GM23338 (cell line): ENCODE measurements around the gene KCNT2. TPM values are rescaled to one million over a fixed set of nuclear protein-coding genes. Genes with fewer than 3 reads are reported as not detected.

ENCODE experiments used
- ATAC-seq: fragments of 200-7000 bp; cut with Tn5 transposase; 3 replicates; pipeline ENCODE4 v1.9.1; 2020
- DNase-seq: peaks from one replicate; pipeline ENCODE4 v3.0.0-alpha.2; 2015; ENCODE audit warnings: low spot score
- H2AFZ ChIP-seq: fragments of 200-600 bp; sonication (generic); 2 replicates; pipeline ENCODE4 v1.8.0; 2016; ENCODE audit warnings: antibody characterized with exemption, mild to moderate bottlenecking, moderate library complexity
- H3F3A ChIP-seq: fragments of 200-600 bp; sonication (generic); replicated peaks from 2 replicates; pipeline ENCODE4 v1.8.0; 2017; ENCODE audit warnings: antibody characterized with exemption, mixed run types, low read depth
- H3K27ac ChIP-seq: fragments of 200-600 bp; sonication (generic); 2 replicates; pipeline ENCODE4 v1.6.1; 2016; ENCODE audit warnings: low read depth
- H3K27me3 ChIP-seq: fragments of 200-600 bp; sonication (generic); 2 replicates; pipeline ENCODE4 v1.8.0; 2016; ENCODE audit warnings: mild to moderate bottlenecking, mixed run types, moderate library complexity; ENCODE audit not compliant: insufficient read depth
- H3K36me3 ChIP-seq: fragments of 200-600 bp; sonication (generic); 2 replicates; pipeline ENCODE4 v1.8.0; 2016; ENCODE audit warnings: mild to moderate bottlenecking; ENCODE audit not compliant: insufficient read depth
- H3K4me1 ChIP-seq: fragments of 200-600 bp; sonication (generic); 2 replicates; pipeline ENCODE4 v1.8.0; 2016; ENCODE audit warnings: mild to moderate bottlenecking, moderate library complexity; ENCODE audit not compliant: insufficient read depth
- H3K4me2 ChIP-seq: fragments of 200-600 bp; sonication (generic); 2 replicates; pipeline ENCODE4 v1.7.1; 2017; ENCODE audit warnings: mixed run types
- H3K4me3 ChIP-seq: fragments of 200-600 bp; sonication (generic); 2 replicates; pipeline ENCODE4 v1.6.1; 2016; ENCODE audit warnings: mixed run types
- H3K79me2 ChIP-seq: fragments of 200-600 bp; sonication (generic); replicated peaks from 2 replicates; pipeline ENCODE4 v1.8.0; 2017; ENCODE audit warnings: mild to moderate bottlenecking; ENCODE audit not compliant: insufficient read depth
- H3K9me2 ChIP-seq: fragments of 200-600 bp; sonication (generic); 2 replicates; pipeline ENCODE4 v1.8.0; 2017; ENCODE audit not compliant: insufficient read depth
- H4K20me1 ChIP-seq: fragments of 200-600 bp; sonication (generic); replicated peaks from 2 replicates; pipeline ENCODE4 v1.8.0; 2017; ENCODE audit warnings: mild to moderate bottlenecking; ENCODE audit not compliant: insufficient read depth
- H3K27ac Mint-ChIP-seq: 2 replicates; pipeline ENCODE4 v1.8.0; 2020; ENCODE audit warnings: inconsistent platforms, mild to moderate bottlenecking, moderate library complexity, mixed read lengths
- H3K27me3 Mint-ChIP-seq: 3 replicates; pipeline ENCODE4 v1.8.0; 2022; ENCODE audit warnings: low read depth, mild to moderate bottlenecking, moderate library complexity, mixed read lengths, inconsistent platforms; ENCODE audit not compliant: insufficient read depth, poor library complexity
- H3K36me3 Mint-ChIP-seq: 3 replicates; pipeline ENCODE4 v1.8.0; 2021; ENCODE audit warnings: low read depth, mild to moderate bottlenecking, inconsistent platforms, moderate library complexity, mixed read lengths
- H3K4me1 Mint-ChIP-seq: 3 replicates; pipeline ENCODE4 v1.8.0; 2020; ENCODE audit warnings: mild to moderate bottlenecking, inconsistent platforms, mixed read lengths
- H3K4me3 Mint-ChIP-seq: 3 replicates; pipeline ENCODE4 v1.8.0; 2021; ENCODE audit warnings: moderate library complexity, mild to moderate bottlenecking, inconsistent platforms, mixed read lengths
- H3K9me3 Mint-ChIP-seq: 3 replicates; pipeline ENCODE4 v1.8.0; 2020; ENCODE audit warnings: moderate library complexity, mild to moderate bottlenecking, inconsistent platforms, mixed read lengths
- CREB1 ChIP-seq: fragments of 250-450 bp; sonication (Bioruptor Pico); IDR thresholded peaks from 2 replicates; pipeline ENCODE4 v1.5.0; 2020; ENCODE audit warnings: low read depth, mild to moderate bottlenecking, moderate library complexity
- EZH2 ChIP-seq: fragments of 200-600 bp; sonication (generic); IDR thresholded peaks from one replicate; pipeline ENCODE4 v1.8.0; 2017; ENCODE audit warnings: antibody characterized with exemption, mild to moderate bottlenecking, low read depth; ENCODE audit not compliant: unreplicated experiment
- EZH2phosphoT487 ChIP-seq: fragments of 200-600 bp; sonication (generic); IDR thresholded peaks from one replicate; pipeline ENCODE4 v1.8.1; 2018; ENCODE audit warnings: antibody characterized with exemption; ENCODE audit not compliant: unreplicated experiment
- JUNB ChIP-seq: IDR thresholded peaks from one replicate; pipeline ENCODE4 v1.6.1; 2016; ENCODE audit warnings: antibody characterized with exemption; ENCODE audit not compliant: unreplicated experiment
- NANOG ChIP-seq: IDR thresholded peaks from 2 replicates; pipeline ENCODE4 v1.6.1; 2016; ENCODE audit warnings: antibody characterized with exemption, borderline replicate concordance
- POLR2AphosphoS5 ChIP-seq: IDR thresholded peaks from 2 replicates; pipeline ENCODE4 v1.6.1; 2016; ENCODE audit warnings: antibody characterized with exemption, low read depth
- STAT1 ChIP-seq: IDR thresholded peaks from one replicate; pipeline ENCODE4 v1.6.1; 2016; ENCODE audit warnings: antibody characterized with exemption; ENCODE audit not compliant: unreplicated experiment
- ZNF114 ChIP-seq: fragments of 250-450 bp; sonication (Bioruptor Pico); IDR thresholded peaks from 2 replicates; pipeline ENCODE4 v1.5.0; 2020; ENCODE audit warnings: mild to moderate bottlenecking, moderate library complexity
- ZNF331 ChIP-seq: fragments of 250-450 bp; sonication (Bioruptor Pico); IDR thresholded peaks from 2 replicates; pipeline ENCODE4 v1.5.0; 2020; ENCODE audit warnings: low read depth, mild to moderate bottlenecking, moderate library complexity
- polyA plus RNA-seq: library from polyadenylated mRNA; unstranded; fragments of >200 nt; fragmentation: Nextera tagmentation; extraction: Ambion mirVana; gene quantifications from 2 replicates; pipeline ENCODE4 v1.2.1, GENCODE V29; 2016
- total RNA-seq: library from RNA; depleted of rRNA; stranded (reverse); fragments of >200 nt; shearing (Covaris generic); gene quantifications from 2 replicates; pipeline ENCODE4 v1.2.3, GENCODE V29; 2014
- TF ChIP-seq, protein P1 (sequence below): fragments of 250-450 bp; sonication (Bioruptor Pico); IDR thresholded peaks from 2 replicates; pipeline ENCODE4 v1.5.0; 2020; ENCODE audit warnings: mild to moderate bottlenecking, moderate library complexity
- TF ChIP-seq, protein P2 (sequence below): IDR thresholded peaks from one replicate; pipeline ENCODE4 v1.6.1; 2018; ENCODE audit warnings: antibody characterized with exemption; ENCODE audit not compliant: unreplicated experiment
- TF ChIP-seq, protein P3 (sequence below): IDR thresholded peaks from 2 replicates; pipeline ENCODE4 v1.6.1; 2016; ENCODE audit warnings: antibody characterized with exemption
- TF ChIP-seq, protein P4 (sequence below), 2 experiments: fragments of 200-600 bp in 1 of 2; sonication (generic) in 1 of 2; conservative IDR thresholded peaks; 2 replicates each; pipeline versions ENCODE4 v1.5.1 to v1.6.1; 2016 to 2017; ENCODE audit warnings: antibody characterized with exemption in 2 of 2, low read depth in 2 of 2, mild to moderate bottlenecking in 2 of 2, moderate library complexity in 1 of 2

The KCNT2 gene
- total and polyA plus RNA-seq, 2 experiments from 2014 or later: 5.4 to 13.4 TPM

DNA sequence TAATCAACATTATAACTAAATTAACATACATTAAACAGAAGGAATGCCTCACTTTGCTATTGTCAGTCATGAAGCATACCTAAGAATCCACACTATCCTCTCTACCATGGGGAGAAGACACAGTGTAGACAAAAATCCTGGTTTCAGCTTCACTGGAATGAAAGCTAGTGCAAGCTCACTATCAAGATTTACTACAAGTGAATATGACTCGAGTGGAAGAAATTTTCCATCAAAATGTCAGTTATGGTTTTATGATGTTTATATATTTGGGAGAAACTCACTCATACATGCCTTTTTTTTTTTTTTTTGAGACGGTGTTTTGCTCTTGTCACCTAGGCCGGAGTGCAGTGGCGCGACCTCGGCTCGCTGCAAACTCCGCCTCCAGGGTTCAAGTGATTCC lies 424.3 kb downstream of the KCNT2 start:
- no peak for ATAC-seq
- Histone ChIP-seq H3K79me2 (no peaks in the 10 kb centered on the region), H3K4me3 (no peak overlapping the region), H3K27ac (no peak overlapping the region), H3F3A (no peaks in the 10 kb centered on the region), H3K4me2 (no peak overlapping the region), H3K9me2 (no peaks in the 10 kb centered on the region), H3K4me1 (no peaks in the 10 kb centered on the region), H4K20me1 (no peaks in the 10 kb centered on the region), H2AFZ (no peak overlapping the region), H3K36me3 (no peaks in the 10 kb centered on the region), H3K27me3 (no peaks in the 10 kb centered on the region)
- H3K27ac Mint-ChIP-seq: no peak overlapping the region
- no peaks in the 10 kb centered on the region for H3K36me3 Mint-ChIP-seq
- H3K4me3 Mint-ChIP-seq: no peak overlapping the region
- H3K9me3 Mint-ChIP-seq: peaks cover 3% of the 10 kb centered on the region; the same call in 2 of the 3 replicates
- TF ChIP-seq ZNF331 (CRISPR knock-in tag) (no peak), POLR2AphosphoS5 (no peak), EZH2phosphoT487 (no peak), EZH2 (no peak), JUNB (no peak), ZNF114 (no peak), NANOG (no peak), STAT1 (no peak), CREB1 (CRISPR knock-in tag) (no peak)
- TF ChIP-seq, protein P1, sequence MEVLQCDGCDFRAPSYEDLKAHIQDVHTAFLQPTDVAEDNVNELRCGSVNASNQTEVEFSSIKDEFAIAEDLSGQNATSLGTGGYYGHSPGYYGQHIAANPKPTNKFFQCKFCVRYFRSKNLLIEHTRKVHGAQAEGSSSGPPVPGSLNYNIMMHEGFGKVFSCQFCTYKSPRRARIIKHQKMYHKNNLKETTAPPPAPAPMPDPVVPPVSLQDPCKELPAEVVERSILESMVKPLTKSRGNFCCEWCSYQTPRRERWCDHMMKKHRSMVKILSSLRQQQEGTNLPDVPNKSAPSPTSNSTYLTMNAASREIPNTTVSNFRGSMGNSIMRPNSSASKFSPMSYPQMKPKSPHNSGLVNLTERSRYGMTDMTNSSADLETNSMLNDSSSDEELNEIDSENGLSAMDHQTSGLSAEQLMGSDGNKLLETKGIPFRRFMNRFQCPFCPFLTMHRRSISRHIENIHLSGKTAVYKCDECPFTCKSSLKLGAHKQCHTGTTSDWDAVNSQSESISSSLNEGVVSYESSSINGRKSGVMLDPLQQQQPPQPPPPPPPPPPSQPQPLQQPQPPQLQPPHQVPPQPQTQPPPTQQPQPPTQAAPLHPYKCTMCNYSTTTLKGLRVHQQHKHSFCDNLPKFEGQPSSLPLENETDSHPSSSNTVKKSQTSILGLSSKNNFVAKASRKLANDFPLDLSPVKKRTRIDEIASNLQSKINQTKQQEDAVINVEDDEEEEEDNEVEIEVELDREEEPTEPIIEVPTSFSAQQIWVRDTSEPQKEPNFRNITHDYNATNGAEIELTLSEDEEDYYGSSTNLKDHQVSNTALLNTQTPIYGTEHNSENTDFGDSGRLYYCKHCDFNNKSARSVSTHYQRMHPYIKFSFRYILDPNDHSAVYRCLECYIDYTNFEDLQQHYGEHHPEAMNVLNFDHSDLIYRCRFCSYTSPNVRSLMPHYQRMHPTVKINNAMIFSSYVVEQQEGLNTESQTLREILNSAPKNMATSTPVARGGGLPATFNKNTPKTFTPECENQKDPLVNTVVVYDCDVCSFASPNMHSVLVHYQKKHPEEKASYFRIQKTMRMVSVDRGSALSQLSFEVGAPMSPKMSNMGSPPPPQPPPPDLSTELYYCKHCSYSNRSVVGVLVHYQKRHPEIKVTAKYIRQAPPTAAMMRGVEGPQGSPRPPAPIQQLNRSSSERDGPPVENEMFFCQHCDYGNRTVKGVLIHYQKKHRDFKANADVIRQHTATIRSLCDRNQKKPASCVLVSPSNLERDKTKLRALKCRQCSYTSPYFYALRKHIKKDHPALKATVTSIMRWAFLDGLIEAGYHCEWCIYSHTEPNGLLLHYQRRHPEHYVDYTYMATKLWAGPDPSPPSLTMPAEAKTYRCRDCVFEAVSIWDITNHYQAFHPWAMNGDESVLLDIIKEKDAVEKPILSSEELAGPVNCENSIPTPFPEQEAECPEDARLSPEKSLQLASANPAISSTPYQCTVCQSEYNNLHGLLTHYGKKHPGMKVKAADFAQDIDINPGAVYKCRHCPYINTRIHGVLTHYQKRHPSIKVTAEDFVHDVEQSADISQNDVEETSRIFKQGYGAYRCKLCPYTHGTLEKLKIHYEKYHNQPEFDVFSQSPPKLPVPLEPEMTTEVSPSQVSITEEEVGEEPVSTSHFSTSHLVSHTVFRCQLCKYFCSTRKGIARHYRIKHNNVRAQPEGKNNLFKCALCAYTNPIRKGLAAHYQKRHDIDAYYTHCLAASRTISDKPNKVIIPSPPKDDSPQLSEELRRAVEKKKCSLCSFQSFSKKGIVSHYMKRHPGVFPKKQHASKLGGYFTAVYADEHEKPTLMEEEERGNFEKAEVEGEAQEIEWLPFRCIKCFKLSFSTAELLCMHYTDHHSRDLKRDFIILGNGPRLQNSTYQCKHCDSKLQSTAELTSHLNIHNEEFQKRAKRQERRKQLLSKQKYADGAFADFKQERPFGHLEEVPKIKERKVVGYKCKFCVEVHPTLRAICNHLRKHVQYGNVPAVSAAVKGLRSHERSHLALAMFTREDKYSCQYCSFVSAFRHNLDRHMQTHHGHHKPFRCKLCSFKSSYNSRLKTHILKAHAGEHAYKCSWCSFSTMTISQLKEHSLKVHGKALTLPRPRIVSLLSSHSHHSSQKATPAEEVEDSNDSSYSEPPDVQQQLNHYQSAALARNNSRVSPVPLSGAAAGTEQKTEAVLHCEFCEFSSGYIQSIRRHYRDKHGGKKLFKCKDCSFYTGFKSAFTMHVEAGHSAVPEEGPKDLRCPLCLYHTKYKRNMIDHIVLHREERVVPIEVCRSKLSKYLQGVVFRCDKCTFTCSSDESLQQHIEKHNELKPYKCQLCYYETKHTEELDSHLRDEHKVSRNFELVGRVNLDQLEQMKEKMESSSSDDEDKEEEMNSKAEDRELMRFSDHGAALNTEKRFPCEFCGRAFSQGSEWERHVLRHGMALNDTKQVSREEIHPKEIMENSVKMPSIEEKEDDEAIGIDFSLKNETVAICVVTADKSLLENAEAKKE (CRISPR knock-in tag): no peak
- TF ChIP-seq, protein P2, sequence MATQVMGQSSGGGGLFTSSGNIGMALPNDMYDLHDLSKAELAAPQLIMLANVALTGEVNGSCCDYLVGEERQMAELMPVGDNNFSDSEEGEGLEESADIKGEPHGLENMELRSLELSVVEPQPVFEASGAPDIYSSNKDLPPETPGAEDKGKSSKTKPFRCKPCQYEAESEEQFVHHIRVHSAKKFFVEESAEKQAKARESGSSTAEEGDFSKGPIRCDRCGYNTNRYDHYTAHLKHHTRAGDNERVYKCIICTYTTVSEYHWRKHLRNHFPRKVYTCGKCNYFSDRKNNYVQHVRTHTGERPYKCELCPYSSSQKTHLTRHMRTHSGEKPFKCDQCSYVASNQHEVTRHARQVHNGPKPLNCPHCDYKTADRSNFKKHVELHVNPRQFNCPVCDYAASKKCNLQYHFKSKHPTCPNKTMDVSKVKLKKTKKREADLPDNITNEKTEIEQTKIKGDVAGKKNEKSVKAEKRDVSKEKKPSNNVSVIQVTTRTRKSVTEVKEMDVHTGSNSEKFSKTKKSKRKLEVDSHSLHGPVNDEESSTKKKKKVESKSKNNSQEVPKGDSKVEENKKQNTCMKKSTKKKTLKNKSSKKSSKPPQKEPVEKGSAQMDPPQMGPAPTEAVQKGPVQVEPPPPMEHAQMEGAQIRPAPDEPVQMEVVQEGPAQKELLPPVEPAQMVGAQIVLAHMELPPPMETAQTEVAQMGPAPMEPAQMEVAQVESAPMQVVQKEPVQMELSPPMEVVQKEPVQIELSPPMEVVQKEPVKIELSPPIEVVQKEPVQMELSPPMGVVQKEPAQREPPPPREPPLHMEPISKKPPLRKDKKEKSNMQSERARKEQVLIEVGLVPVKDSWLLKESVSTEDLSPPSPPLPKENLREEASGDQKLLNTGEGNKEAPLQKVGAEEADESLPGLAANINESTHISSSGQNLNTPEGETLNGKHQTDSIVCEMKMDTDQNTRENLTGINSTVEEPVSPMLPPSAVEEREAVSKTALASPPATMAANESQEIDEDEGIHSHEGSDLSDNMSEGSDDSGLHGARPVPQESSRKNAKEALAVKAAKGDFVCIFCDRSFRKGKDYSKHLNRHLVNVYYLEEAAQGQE: no peak
- TF ChIP-seq, protein P3, sequence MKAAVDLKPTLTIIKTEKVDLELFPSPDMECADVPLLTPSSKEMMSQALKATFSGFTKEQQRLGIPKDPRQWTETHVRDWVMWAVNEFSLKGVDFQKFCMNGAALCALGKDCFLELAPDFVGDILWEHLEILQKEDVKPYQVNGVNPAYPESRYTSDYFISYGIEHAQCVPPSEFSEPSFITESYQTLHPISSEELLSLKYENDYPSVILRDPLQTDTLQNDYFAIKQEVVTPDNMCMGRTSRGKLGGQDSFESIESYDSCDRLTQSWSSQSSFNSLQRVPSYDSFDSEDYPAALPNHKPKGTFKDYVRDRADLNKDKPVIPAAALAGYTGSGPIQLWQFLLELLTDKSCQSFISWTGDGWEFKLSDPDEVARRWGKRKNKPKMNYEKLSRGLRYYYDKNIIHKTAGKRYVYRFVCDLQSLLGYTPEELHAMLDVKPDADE: no peak
- TF ChIP-seq, protein P4, sequence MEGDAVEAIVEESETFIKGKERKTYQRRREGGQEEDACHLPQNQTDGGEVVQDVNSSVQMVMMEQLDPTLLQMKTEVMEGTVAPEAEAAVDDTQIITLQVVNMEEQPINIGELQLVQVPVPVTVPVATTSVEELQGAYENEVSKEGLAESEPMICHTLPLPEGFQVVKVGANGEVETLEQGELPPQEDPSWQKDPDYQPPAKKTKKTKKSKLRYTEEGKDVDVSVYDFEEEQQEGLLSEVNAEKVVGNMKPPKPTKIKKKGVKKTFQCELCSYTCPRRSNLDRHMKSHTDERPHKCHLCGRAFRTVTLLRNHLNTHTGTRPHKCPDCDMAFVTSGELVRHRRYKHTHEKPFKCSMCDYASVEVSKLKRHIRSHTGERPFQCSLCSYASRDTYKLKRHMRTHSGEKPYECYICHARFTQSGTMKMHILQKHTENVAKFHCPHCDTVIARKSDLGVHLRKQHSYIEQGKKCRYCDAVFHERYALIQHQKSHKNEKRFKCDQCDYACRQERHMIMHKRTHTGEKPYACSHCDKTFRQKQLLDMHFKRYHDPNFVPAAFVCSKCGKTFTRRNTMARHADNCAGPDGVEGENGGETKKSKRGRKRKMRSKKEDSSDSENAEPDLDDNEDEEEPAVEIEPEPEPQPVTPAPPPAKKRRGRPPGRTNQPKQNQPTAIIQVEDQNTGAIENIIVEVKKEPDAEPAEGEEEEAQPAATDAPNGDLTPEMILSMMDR (conservative IDR thresholded peaks at IDR 0.05; ENCODE audit: low read depth in 2 of 2): no peak
- DNase-seq: no peak
- no peaks in the 10 kb centered on the region for H3K27me3 Mint-ChIP-seq
- no peaks in the 10 kb centered on the region for H3K4me1 Mint-ChIP-seq
